NCI-H2196 (cell line): ENCODE measurements around the gene TMEM82.

ENCODE experiments used
- DNase-seq: peaks from one replicate; lab custom pipeline; 2025; ENCODE audit not compliant: unreplicated experiment; lab: John Stamatoyannopoulos, UW

TMEM82 gene

GRCh38 chr1:15775706-15776105 lies 33.4 kb downstream of the TMEM82 start:
- no peak for DNase-seq

- no peak for DNase-seq
Observed at GRCh38 chr1:15777909-15778707, 35.8 kb downstream of the TMEM82 start.

- DNase-seq: no peak
Observed at GRCh38 chr1:15785683-15786082, 43.4 kb downstream of the TMEM82 start.

DNA sequence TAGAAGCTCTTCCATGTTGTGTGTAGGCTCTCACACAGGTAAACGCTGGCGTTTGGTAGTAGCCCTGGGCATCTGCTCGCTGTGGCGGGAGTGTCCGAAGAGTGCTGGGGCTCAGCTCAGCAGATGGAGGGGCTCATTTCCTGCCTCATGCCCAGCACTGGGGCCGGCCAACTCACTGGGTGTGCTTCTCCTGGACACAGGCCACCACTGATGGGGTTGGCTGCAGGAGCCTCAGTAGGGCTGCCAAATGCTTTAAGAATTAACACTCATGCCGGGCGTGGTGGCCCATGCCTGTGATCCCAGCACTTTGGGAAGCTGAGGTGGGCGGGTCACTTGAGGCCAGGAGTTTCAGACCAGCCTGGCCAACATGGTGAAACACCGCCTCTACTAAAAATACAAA lies 44.3 kb downstream of the TMEM82 start:
- DNase-seq: no peak

- no peak for DNase-seq
Observed at GRCh38 chr1:15788624-15789301, 46.5 kb downstream of the TMEM82 start.

GRCh38 chr1:15796086-15796462 lies 53.8 kb downstream of the TMEM82 start:
- no peak for DNase-seq
